SK-N-SH treated with all-trans-retinoic acid at 6 μM for 48 hours (cell line): Measurements from ENCODE around the gene GPR153.

Source experiments
- ATAC-seq: fragments of 200-7000 bp; cut with Tn5 transposase; 3 replicates; pipeline ENCODE4 v1.9.1; 2020; ENCODE audit warnings: mild to moderate bottlenecking, moderate library complexity
- ARNTL ChIP-seq: fragments of 450-650 bp; formaldehyde crosslinking; IDR thresholded peaks from 2 replicates; pipeline ENCODE4 v1.5.0; 2020; ENCODE audit warnings: low read depth, mild to moderate bottlenecking, moderate library complexity, borderline replicate concordance
- BACH2 ChIP-seq: fragments of 250-450 bp; sonication (Bioruptor Pico); IDR thresholded peaks from 2 replicates; pipeline ENCODE4 v1.9.0; 2021; ENCODE audit warnings: mild to moderate bottlenecking, borderline replicate concordance
- CREB5 ChIP-seq: fragments of 250-450 bp; sonication (Bioruptor Pico); IDR thresholded peaks from 2 replicates; pipeline ENCODE4 v1.5.1; 2020; ENCODE audit warnings: low read depth, mild to moderate bottlenecking, moderate library complexity
- CSDC2 ChIP-seq: fragments of 250-450 bp; sonication (Bioruptor Pico); IDR thresholded peaks from 2 replicates; pipeline ENCODE4 v1.5.0; 2020; ENCODE audit warnings: mild to moderate bottlenecking, moderate library complexity
- CSRNP3 ChIP-seq: fragments of 250-450 bp; sonication (Bioruptor Pico); IDR thresholded peaks from 2 replicates; pipeline ENCODE4 v1.5.1; 2021; ENCODE audit warnings: mild to moderate bottlenecking, moderate library complexity
- ESRRG ChIP-seq: fragments of 250-450 bp; sonication (Bioruptor Pico); IDR thresholded peaks from 2 replicates; pipeline ENCODE4 v1.6.1; 2021; ENCODE audit warnings: mild to moderate bottlenecking
- GLIS3 ChIP-seq: fragments of 250-450 bp; sonication (Bioruptor Pico); IDR thresholded peaks from 2 replicates; pipeline ENCODE4 v1.5.0; 2020; ENCODE audit warnings: mild to moderate bottlenecking, moderate library complexity
- OSR1 ChIP-seq: fragments of 250-450 bp; sonication (Bioruptor Pico); IDR thresholded peaks from 2 replicates; pipeline ENCODE4 v1.8.0; 2022; ENCODE audit warnings: moderate library complexity, mild to moderate bottlenecking, inconsistent platforms
- PATZ1 ChIP-seq: fragments of 250-450 bp; sonication (Bioruptor Pico); IDR thresholded peaks from 2 replicates; pipeline ENCODE4 v1.8.0; 2020; ENCODE audit warnings: mild to moderate bottlenecking, moderate library complexity, borderline replicate concordance
- POU6F1 ChIP-seq: fragments of 250-450 bp; sonication (Bioruptor Pico); IDR thresholded peaks from 2 replicates; pipeline ENCODE4 v1.8.0; 2021; ENCODE audit warnings: low read depth, mild to moderate bottlenecking, moderate library complexity, borderline replicate concordance
- PPARA ChIP-seq: fragments of 250-450 bp; sonication (Bioruptor Pico); IDR thresholded peaks from 2 replicates; pipeline ENCODE4 v1.5.0; 2020; ENCODE audit warnings: mild to moderate bottlenecking, borderline replicate concordance
- RARB ChIP-seq: fragments of 250-450 bp; sonication (Bioruptor Pico); IDR thresholded peaks from 2 replicates; pipeline ENCODE4 v1.8.0; 2021; ENCODE audit warnings: mild to moderate bottlenecking, moderate library complexity
- SNAI2 ChIP-seq: fragments of 250-450 bp; sonication (Bioruptor Pico); IDR thresholded peaks from 2 replicates; pipeline ENCODE4 v1.5.0; 2020; ENCODE audit warnings: mild to moderate bottlenecking, moderate library complexity
- TCF4 ChIP-seq: fragments of 250-450 bp; sonication (Bioruptor Pico); IDR thresholded peaks from 2 replicates; pipeline ENCODE4 v1.8.0; 2021; ENCODE audit warnings: mild to moderate bottlenecking, moderate library complexity, borderline replicate concordance
- TOX ChIP-seq: fragments of 250-450 bp; sonication (Bioruptor Pico); IDR thresholded peaks from 2 replicates; pipeline ENCODE4 v1.8.0; 2021; ENCODE audit warnings: mild to moderate bottlenecking, moderate library complexity, borderline replicate concordance
- ZC3H10 ChIP-seq: fragments of 250-450 bp; sonication (Bioruptor Pico); IDR thresholded peaks from 2 replicates; pipeline ENCODE4 v1.5.1; 2021; ENCODE audit warnings: mild to moderate bottlenecking, moderate library complexity
- ZFP3 ChIP-seq: fragments of 250-450 bp; sonication (Bioruptor Pico); IDR thresholded peaks from 2 replicates; pipeline ENCODE4 v1.5.0; 2020; ENCODE audit warnings: mild to moderate bottlenecking, moderate library complexity
- ZFP30 ChIP-seq: fragments of 450-650 bp; formaldehyde crosslinking; IDR thresholded peaks from 2 replicates; pipeline ENCODE4 v1.5.0; 2022; ENCODE audit warnings: mild to moderate bottlenecking, moderate library complexity
- ZNF565 ChIP-seq: fragments of 450-650 bp; formaldehyde crosslinking; conservative IDR thresholded peaks from 2 replicates; pipeline ENCODE4 v1.5.0; 2020; ENCODE audit warnings: low read depth, mild to moderate bottlenecking, moderate library complexity
- ZNF70 ChIP-seq: fragments of 450-650 bp; formaldehyde crosslinking; IDR thresholded peaks from 2 replicates; pipeline ENCODE4 v1.5.0; 2020; ENCODE audit warnings: mild to moderate bottlenecking, moderate library complexity
- ZNF8 ChIP-seq: fragments of 450-650 bp; formaldehyde crosslinking; IDR thresholded peaks from 2 replicates; pipeline ENCODE4 v1.5.0; 2020; ENCODE audit warnings: mild to moderate bottlenecking, moderate library complexity

GPR153 gene

GRCh38 chr1:6268415-6268814 lies 7.5 kb upstream of the GPR153 start:
- TF ChIP-seq PATZ1 (CRISPR knock-in tag) = no peak
- no peak for TF ChIP-seq PPARA (CRISPR knock-in tag)
- TF ChIP-seq ZC3H10 (CRISPR knock-in tag) = no peak
- no peak for TF ChIP-seq CREB5 (CRISPR knock-in tag)
- no peak for TF ChIP-seq OSR1
- no peak for TF ChIP-seq ZNF565 (CRISPR knock-in tag)
- no peak for TF ChIP-seq SNAI2
- TF ChIP-seq CSRNP3 = no peak
- TF ChIP-seq RARB (CRISPR knock-in tag) = no peak
- no peak for TF ChIP-seq TOX (CRISPR knock-in tag)
- TF ChIP-seq ESRRG = no peak
- no peak for TF ChIP-seq POU6F1
- TF ChIP-seq ARNTL = no peak
- ATAC-seq = no peak

- ATAC-seq = no peak
- no peak for TF ChIP-seq GLIS3 (CRISPR knock-in tag)
- no peak for TF ChIP-seq ZNF565 (CRISPR knock-in tag)
- TF ChIP-seq PPARA (CRISPR knock-in tag) = no peak
- TF ChIP-seq TOX (CRISPR knock-in tag) = no peak
- TF ChIP-seq TCF4 (CRISPR knock-in tag) = no peak
- TF ChIP-seq, all 23 proteins: peak for 0
These were observed 6.9 kb upstream of the GPR153 start for GRCh38 chr1:6267686-6268322.

GRCh38 chr1:6266641-6267040 lies 5.7 kb upstream of the GPR153 start:
- TF ChIP-seq SNAI2 = no peak
- TF ChIP-seq TCF4 (CRISPR knock-in tag) = no peak
- TF ChIP-seq ZFP30 (CRISPR knock-in tag) = no peak
- TF ChIP-seq BACH2 (CRISPR knock-in tag) = no peak
- TF ChIP-seq GLIS3 (CRISPR knock-in tag) = no peak
- TF ChIP-seq PATZ1 (CRISPR knock-in tag) = no peak
- TF ChIP-seq CSDC2 (CRISPR knock-in tag) = no peak
- no peak for TF ChIP-seq PPARA (CRISPR knock-in tag)
- TF ChIP-seq CSRNP3 = no peak
- TF ChIP-seq CREB5 (CRISPR knock-in tag) = no peak
- TF ChIP-seq ESRRG = no peak
- no peak for TF ChIP-seq RARB (CRISPR knock-in tag)
- no peak for TF ChIP-seq ZNF8 (CRISPR knock-in tag)
- TF ChIP-seq ZC3H10 (CRISPR knock-in tag) = no peak
- no peak for TF ChIP-seq POU6F1
- TF ChIP-seq ZNF565 (CRISPR knock-in tag) = no peak
- no peak for TF ChIP-seq OSR1
- no peak for TF ChIP-seq ZNF70 (CRISPR knock-in tag)
- no peak for TF ChIP-seq TOX (CRISPR knock-in tag)
- no peak for TF ChIP-seq ZFP3 (CRISPR knock-in tag)
- ATAC-seq = no peak
